HG02981 (cell line): ENCODE measurements around the gene ARL2.
"Not testable (repeated sequence)": the region's sequence is repeated elsewhere in the genome, so short reads cannot be mapped to it uniquely, and the experiment has no call there.

Source experiments
- ATAC-seq: cut with Tn5 transposase; IDR thresholded peaks from one replicate; pipeline ENCODE4 v1.9.1; 2021; ENCODE audit warnings: mild to moderate bottlenecking, moderate library complexity; ENCODE audit not compliant: unreplicated experiment

Gene ARL2

DNA sequence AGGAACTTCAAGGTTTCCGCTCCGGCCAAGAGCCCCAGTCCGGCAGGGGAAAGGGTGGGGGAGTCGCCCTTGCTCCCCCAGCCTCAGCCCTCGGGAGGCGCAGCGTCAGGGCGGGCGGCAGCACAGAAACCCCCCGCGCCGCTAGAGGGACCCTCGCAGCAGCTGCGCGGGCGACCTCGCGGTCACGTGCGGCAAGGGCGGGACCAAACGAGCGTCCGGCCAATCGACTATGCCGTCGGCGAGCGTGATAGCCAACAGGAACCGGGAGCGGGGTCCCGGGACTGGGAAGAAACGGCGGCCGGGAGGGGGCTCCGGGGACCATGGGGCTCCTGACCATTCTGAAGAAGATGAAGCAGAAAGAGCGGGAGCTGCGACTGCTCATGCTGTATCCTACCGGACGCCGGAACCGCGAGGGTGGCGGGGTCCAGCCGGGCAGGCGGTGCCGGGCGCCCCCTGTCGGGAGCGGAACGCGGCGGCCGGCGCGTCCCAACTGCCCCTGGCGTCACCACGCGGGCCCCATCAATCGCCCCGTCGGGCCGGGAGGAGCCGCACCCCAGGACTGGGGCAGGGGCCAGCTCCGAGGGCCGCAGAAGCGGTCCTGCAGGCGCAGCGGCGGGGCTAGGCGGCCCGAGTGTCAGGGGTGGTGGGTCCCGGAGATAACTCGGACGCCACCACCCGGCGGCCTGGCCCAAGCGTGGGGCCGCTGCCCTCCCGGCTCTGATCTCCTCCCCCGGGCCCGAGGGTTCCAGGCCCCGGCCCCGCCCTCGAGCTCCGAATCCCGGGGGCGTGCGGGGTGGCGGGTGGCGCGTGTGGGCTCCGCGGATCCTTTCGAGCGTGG lies at the start of gene ARL2:
TSS of gene ARL2 (plus strand) at position 273 of the 838 bp plus-strand sequence. CDS start at position 321, 48 bp downstream.
- ATAC-seq, result peak; percentile 56

DNA sequence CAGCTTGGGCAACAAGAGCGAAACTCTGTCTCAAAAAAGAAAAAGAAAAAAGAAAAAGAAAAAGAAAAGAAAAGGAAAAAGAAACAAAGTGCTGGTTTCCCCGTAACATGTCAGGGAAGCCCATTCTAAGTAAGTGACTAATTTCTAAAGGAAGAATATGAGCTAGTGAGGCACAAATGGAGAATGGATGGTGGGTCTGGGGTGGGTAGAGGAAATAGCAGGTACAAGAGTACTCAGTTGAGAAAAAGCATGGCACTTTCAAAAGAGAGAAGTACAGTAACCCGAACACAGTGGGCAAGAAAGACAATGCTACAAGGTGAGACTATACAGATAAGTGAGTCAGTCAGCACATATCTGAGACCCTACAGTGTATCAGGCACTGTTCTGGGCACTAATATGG lies 46.6 kb upstream of the ARL2 start:
- ATAC-seq, result no peak

DNA sequence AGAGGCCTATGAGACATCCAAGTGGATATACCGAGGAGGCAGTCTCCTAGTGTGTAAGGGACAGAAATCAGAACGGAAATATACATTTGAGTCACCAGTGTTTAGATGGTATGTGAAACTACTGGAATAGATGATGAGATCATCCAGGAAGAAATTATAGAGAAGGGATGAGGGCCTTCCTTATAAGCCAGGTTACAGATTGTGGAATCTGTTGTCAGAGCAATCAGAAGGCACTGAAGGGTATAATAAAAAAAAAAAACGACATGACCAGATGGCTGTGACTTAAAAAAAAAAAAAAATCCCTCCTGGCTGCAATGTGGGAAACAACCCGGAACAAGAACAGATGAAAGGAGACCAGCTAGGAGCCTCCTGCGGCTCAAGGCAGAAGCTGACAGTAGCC lies 44.8 kb upstream of the ARL2 start:
- ATAC-seq, result no peak

DNA sequence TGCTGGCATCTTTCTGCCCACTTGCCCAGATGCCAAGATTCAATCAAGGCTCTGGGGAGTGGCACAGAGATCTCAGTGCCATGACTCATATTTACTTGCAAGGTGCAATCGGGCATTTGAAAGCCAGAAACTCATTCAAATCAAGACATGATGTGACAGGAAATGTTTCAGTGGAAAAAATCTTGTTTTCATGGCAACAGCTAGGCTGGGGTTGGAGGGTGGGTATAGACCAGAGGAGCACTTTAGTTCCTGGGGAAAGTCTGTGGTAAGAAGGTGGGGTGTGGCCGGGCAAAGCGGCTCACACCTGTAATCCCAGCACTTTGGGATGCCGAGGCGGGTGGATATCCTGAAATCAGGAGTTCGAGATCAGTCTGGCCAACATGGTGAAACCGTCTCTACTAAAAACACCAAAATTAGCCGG lies 43.2 kb upstream of the ARL2 start:
- ATAC-seq, result no peak

DNA sequence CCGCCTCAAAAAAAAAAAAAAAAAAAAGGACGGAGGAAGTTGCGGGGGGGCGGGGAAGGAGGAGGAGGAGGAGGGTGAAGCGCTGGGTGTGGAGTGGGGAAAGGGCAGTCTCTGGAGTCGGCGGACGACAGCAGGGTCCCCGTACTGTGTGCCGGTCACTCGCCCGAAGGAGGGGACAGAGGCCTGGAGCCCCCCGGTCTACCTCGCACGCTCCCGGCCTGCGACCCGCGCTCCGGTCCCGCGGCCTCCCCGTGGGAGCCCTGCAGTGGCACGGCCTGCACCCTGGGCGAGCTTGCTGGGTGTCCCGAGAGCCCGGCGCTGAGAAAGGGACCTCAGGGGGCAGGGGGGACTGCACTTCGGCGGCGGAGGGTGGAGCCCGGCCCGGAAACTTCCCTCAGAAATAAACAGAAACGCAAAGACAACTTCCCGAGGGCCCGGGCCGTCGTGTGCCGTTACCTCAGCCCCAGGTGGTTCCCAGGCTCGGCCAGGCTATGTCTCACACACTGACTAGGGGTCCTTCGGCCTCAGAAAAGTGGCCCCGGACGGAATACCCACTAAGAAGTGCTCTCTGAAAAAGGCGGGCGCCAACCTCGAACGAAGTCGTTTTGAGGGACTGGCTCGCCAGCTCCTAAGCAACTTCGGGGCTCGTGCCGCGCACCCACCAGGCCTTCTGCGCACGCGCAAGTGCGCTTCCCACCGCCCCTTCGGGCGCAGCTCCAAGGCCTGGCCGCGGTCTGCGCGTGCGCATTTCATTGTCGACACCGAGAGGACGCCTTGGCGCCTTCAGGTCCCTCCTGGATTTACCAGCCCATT lies 42.3 kb upstream of the ARL2 start, which contains the start of gene MAJIN:
TSS of gene MAJIN (minus strand) at position 688 of the 813 bp plus-strand sequence. CDS start 12,703 bp downstream, outside the sequence.
- no peak for ATAC-seq

DNA sequence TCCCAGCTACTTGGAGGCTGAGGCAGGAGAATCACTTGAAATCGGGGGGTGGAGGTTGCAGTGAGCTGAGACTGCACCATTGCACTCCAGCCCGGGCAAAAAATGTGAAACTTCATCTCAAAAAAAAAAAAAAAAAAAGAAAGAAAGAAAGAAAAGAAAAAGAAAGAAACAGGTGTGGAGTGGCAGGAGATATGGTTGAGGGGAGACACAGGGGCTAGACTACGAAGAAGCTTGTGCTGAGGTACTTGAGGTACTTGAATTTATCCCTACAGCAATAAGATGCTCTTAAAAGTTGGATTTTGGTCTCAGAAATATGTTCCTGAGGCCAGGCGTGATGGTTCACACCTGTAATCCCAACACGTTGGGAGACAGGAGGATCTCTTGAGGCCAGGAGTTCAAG lies 39.8 kb upstream of the ARL2 start:
- ATAC-seq, result no peak

DNA sequence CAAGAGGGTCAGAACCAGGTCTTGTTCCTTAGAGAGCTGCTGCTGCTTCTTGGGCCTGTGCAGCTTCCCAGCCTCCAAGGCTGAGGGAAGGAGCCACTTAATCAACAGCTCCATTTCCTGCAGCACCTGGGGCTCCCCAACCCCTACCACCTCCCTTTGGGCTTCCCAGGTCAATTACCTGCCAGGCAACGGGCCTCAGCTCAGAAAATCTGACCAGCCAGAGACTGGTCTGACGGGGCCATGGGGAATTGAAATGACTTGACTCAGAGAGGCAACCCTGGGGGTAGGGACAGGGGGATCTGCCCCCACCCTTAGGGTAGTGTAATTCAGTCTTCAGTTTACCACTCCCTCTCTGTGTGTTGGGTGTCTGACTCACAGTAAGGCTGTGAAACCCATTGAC lies 37.3 kb upstream of the ARL2 start:
- ATAC-seq, result no peak

DNA sequence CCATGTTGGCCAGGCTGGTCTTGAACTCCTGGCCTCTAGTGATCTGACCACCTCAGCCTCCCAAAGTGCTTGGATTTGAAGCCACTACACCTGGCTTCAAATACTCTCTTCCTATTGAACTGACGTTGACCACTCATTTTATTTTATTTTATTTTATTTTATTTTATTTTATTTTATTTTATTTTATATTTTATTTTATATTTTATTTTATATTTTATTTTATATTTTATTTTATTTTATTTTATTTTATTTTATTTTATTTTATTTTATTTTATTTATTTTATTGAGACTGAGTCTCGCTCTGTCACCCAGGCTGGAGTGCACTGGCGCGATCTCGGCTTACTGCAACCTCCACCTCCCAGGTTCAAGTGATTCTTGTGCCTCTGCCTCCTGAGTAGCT lies 30.6 kb upstream of the ARL2 start:
- not testable (repeated sequence) for ATAC-seq

DNA sequence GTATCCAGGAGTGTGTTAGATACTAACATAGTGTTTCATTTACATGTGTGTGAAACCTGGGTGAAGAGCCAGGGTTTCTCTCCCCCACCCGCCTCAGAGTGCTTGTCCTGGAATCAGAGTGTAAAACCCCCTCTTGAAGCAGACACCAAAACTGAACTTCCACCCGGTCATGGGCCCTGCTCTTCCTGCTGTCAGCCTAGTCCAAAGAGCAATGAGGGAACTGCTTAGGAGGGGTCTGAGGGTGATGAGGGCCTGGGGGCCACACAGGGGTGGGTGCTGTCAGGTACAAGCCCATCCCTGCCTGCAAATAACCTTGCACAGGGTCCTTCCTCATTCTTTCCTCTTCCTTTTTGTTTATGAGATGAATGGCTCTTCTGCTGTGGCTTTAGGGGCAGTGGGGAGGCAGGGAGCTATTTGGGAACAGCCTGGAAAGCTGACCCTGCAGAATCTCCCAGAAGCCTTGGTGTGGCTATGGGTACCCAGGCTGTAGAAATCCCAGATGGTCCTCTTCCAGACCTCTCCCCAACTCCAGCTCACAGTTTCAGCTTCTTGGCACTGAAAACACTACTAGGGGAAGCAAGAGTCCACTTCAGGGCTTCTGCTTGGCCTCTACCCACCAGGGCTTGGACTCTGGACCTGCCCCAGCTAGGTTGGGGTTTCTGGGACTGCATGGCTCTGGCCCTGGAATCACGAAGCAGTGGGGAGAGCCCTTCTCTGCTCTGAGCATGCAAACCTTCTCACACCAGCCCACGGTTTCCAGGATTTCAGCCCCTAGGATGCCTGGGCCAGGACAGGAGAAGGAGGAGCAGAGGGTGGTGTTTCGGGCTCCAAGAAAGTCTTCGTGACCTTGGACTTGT lies 25.7 kb upstream of the ARL2 start:
- ATAC-seq, result no peak

DNA sequence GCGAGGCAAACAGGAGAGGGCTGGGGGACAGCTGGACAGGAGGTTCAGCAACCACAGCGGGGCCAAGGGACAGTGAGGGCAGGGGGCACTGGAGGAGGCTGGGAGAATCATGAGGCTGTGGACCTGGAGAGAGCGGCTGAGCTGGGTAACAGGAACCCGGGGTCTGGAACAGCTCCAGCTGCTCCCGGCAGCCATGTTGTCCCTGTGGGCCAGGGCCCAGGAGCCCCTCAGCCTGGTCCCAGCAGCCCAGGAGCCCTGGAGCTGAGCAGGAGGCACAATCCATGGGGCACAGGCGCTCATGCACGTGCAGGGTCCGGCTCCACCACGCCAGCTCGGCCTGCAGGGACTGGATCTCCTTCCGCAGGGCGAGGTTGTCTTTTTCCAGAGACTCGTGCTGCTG lies 24.5 kb upstream of the ARL2 start:
- no peak for ATAC-seq

DNA sequence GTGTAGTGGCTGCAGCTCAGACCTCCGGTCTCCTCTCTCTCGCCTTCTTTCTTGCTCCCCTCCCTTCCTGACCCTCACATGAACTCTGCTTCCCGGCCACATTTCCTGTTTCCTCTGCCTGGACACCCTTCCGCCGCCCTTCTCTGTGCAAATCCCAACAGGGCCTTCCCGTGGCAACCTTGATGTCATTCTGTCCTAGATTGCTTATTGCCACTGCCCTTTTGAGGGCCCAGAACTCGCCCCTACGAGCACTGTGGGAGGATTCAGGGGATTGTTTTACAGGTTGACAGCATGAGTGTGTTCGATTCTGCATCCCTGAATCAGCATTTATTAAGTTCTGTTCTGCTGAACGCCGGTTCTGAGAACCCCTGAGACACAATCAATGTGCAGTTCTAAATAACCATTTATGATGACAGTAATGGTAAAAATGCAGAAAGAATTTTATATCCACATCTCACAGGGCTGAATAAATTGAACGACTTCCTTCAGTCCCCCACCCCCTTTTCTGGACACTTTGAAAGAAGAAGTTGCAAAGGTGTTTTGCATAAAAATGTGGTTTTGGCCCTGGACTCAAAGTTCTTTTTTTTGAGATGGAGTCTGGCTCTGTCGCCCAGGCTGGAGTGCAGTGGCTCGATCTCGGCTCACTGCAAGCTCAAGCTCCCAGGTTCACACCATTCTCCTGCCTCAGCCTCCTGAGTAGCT lies 23.6 kb upstream of the ARL2 start:
- ATAC-seq, result no peak

DNA sequence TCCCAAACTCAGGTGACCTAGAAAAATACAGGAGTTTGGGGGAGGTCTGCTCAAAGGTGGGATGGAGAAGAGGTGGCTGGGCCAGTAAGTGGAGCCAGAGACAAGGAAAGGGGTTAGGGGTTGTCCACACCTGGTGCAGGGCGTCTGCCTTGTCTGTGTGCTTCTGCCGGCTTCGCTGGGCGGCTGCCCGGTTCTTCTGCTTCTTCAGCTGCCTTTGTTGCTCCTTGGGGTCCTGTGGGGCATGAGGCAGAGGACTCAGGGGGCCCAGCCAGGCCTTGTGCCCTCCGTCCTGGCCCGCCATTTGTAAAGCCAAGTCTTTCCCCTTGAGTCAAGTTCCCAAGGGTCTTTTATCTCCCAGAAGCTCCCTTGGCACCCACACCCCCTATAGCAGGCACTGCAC lies 19.6 kb upstream of the ARL2 start:
- ATAC-seq, result no peak

DNA sequence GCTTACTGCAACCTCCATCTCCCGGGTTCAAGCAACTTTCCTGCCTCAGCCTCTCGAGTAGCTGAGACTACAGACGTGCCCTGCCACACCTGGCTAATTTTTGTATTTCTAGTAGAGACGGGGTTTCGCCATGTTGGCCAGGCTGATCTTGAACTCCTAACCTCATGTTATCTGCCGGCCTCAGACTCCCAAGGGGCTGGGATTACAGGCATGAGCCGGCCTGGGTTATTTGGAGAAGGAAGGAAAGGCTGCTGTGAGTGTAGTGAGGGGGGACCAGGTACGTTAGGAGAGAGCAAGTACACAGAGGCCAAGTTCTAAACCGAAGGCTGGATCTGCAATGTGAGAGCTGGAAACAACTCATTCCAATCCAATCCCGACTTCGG lies 17.6 kb upstream of the ARL2 start:
- ATAC-seq, result no peak

DNA sequence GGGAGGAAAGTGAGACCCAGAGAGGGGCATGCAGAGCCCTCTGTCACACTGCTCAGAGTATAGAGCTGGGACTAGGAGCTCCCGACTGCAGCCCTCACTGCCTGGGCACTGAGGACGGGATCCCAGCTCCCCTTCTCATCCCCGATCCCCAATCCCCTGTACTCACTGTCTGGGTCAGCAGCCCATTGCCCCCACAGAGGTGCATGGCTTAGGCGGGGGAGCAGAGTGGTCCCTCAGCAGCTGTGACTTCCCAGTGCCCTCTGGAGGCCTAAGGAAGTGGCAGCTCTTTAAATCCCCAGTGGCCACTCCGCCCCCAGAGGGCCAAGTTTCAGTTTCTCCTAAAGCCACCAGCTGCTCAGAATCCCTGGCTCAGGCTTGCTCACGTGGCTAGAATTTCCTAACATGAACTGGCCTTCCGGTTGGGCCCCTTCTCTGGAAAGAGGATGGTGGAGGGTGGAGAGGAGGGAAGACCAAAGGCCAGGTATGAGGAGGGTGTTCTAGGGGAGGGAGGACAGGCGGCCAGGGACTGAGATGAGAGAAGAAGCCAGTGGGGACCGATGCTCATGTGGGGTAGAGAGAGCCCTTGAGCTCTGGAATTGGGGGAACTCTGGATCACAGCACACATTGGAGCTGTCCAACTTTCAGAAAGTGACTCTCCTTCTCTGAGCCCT lies 17.1 kb upstream of the ARL2 start, which contains the start of gene BATF2:
TSS of gene BATF2 (minus strand) at position 262 of the 671 bp plus-strand sequence. CDS start at position 205, 57 bp downstream.
- no peak for ATAC-seq

DNA sequence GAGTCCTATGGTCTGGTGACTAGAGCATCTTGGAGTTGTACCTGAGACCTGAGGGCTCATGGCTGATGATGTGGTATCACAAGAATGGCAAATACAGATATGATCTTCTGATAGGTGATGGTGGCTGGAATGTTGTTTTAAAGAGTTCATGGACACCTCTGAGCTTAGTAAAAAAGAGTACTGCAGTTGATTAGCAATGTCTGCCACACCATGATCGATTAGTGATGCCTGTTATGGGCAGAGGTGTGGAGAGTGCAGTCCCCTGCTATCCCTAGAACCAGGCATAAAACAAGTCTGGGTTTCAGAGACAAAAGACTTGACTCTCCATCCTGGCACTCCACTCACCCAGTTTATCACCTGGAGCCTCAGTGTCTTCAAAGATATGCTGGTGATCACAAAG lies 15.8 kb upstream of the ARL2 start:
- no peak for ATAC-seq

DNA sequence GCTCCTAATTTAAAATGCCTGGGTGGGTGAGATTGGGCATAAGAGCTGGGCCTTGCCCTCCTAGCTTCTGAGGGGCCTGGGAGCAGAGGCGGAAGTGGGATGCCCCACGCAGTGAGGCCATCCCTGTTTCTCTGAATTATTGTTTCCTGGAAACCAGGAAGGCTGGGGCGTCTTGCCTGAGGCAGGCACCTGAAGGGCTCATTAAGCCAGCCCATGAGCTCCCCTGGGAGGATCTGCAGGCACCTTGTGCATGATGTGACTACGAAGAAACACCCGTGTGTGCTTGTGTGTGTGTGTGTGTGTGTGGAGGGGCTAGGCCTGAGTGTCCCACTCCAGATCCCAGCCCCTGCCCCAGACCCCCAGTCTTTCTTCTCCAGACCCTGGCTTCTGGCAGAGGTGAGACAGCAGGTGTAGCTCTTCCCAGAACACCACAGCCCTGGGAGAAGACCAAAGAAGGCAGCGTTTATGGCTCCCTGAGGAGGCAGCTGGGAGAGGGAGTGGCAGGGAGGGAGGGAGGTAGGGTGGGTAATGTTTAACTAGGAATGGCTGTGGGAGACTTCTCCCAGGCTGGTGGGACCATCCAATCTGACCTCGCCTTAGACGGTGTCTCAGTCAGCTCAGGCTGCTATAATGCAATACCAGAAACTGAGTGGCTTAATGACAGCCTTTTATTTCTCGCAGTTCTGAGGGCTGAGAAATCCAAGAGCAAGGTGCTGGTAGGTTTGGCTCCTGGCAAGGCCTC lies 15.1 kb upstream of the ARL2 start:
- no peak for ATAC-seq

DNA sequence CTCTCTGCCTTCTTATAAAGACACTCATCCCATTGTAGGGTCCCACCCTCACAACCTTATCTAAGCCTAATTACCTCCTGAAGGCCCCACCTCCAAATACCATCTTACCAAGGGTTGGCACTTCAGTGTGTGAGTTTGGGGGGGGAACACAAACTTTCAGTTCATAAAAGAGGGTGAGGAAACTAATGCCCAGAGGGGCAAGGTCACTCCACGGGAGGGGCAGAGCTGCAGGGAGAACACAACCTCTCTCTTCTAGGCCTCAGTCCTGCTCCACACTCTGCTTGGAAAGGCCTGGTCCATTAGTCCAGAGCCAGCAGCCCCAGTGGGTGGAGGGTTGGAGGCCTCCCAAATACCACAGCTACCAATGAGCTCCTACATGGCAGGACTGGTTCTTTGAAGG lies 14.5 kb upstream of the ARL2 start:
- no peak for ATAC-seq

DNA sequence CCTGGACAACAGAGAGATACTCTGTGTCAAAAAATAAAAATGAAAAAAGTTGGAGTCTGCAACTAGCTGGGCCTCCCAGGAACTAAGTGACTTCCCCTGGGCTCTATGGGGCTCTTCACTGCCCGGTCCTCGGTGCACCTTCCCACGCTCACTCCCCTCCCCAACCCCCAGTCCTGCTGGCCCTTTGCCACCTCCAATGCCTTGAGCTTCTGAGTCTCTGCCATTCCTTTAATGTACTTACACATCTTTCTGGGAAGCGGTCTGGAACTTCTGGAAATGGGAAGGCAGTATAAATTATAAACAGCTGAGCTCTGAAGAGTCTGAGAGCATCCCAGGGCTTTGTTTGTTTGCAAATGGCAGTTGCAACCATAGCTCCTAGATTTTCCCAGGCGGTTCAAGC lies 11.3 kb upstream of the ARL2 start:
- ATAC-seq, result no peak

DNA sequence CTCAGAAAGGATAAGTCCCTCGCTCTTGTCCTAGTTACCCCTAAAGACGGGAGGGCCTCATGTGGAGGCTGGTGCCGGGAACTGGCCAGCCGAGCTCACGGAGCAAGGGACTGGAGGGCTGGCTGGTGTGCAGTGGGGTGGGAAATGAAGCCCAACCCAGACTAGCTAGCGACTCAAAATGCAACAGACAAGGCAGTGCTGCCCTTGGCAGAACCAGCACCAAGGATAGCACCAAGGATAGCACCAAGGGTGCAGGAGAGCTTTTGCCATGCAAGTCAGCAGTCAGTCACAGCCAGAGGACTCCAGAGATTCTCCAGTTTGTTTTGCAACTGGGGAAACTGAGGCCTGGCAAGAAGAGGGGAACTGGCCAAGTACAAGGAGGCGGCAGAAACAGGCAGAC lies 10.7 kb upstream of the ARL2 start:
- no peak for ATAC-seq
